ENCODE measurements around the gene ACTR8.
A peak's percentile ranks its signal among the peaks of the same experiment; 100 is the strongest.
"Not testable (repeated sequence)": the region's sequence is repeated elsewhere in the genome, so short reads cannot be mapped to it uniquely, and the experiment has no call there.

Gene ACTR8

GRCh38 chr3:53881691-53882593 is at the start of gene ACTR8:
ACTR8 (minus strand) TSS chr3:53882152; CDS start chr3:53882101, 51 bp downstream.
- peak; percentile 81 for DNase-seq

GRCh38 chr3:53927208-53927872 is 45.4 kb upstream of the ACTR8 start:
- not testable (repeated sequence) for DNase-seq

- peak in 1 of 2 experiments; percentile 18 for DNase-seq
These were observed 39.3 kb upstream of the ACTR8 start for GRCh38 chr3:53921296-53921695.

- no peak for DNase-seq
These were observed 37.8 kb upstream of the ACTR8 start for GRCh38 chr3:53919741-53920140.

- no peak for DNase-seq
These were observed 31.4 kb upstream of the ACTR8 start for GRCh38 chr3:53913401-53913800.

- DNase-seq: no peak
These were observed 20.8 kb upstream of the ACTR8 start for GRCh38 chr3:53902711-53903110.

GRCh38 chr3:53902067-53902466 is 20.1 kb upstream of the ACTR8 start:
- no peak for DNase-seq

GRCh38 chr3:53900666-53901331 is 18.8 kb upstream of the ACTR8 start:
- DNase-seq: no peak

- peak in 1 of 2 experiments; percentile 7 for DNase-seq
These were observed 17.8 kb upstream of the ACTR8 start for GRCh38 chr3:53899750-53900149.

GRCh38 chr3:53892286-53892637 is 10.3 kb upstream of the ACTR8 start:
- DNase-seq: no peak

- peak; percentile 96 to 98 for DNase-seq
These were observed 9.7 kb upstream of the ACTR8 start, which contains the start of gene SELENOK for GRCh38 chr3:53891497-53892285. SELENOK (minus strand) TSS chr3:53891859.

- peak in 1 of 2 experiments; percentile 19 for DNase-seq
These were observed 8.9 kb upstream of the ACTR8 start for GRCh38 chr3:53890726-53891475.

- DNase-seq: no peak
These were observed 6.3 kb upstream of the ACTR8 start for GRCh38 chr3:53888232-53888631.

GRCh38 chr3:53887446-53887845 is 5.5 kb upstream of the ACTR8 start:
- no peak for DNase-seq

GRCh38 chr3:53885239-53885638 is 3.3 kb upstream of the ACTR8 start:
- no peak for DNase-seq

GRCh38 chr3:53884623-53885022 is 2.7 kb upstream of the ACTR8 start:
- no peak for DNase-seq

- no peak for DNase-seq
These were observed 1.1 kb upstream of the ACTR8 start for GRCh38 chr3:53883008-53883407.

- DNase-seq: no peak
These were observed 1.3 kb downstream of the ACTR8 start for GRCh38 chr3:53880396-53881345.

- no peak for DNase-seq
These were observed 16.0 kb downstream of the ACTR8 start for GRCh38 chr3:53865732-53866499.

GRCh38 chr3:53863145-53863544 is 18.8 kb downstream of the ACTR8 start:
- no peak for DNase-seq

Measured in NCI-H524 (cell line).